ENCODE measurements around the gene TMEM258. TPM values are rescaled to one million over a fixed set of nuclear protein-coding genes. Genes with fewer than 3 reads are reported as not detected.

TMEM258 gene
- total and polyA plus RNA-seq, 2 of the 4 experiments (the other 2 are of a cell fraction): 107 to 280 TPM

DNA sequence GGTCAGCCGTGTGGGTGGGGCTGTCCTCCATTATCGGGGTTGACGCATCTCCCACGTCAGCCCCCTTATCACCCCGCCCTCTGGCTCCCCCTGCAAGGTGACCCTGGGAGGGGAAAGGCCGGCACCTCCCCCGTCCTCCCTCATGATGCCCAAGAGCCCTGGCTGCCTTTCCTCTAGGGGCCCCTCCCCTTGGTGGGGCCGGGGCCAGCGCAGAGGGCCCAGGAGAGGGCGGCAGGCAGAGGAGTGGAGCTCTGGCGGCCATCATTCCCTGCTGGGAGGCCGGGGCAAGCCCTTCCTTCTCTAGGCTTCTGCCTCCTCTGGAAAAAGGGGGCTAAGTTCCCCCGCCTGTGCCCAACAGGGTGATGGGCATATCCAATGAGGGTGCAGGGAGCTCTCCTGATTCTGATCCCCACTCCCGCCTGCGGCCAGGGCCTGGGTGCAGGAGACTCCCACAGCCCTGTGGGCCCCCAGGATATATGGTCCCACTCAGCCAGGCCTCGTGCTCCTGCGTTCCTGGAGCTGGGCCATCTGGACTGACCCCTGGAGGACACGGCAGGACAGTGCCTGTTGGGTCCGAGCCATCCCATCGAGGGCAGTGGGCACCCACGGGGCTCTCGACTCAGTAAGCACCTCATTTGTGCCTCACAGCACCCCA lies 27.7 kb downstream of the TMEM258 start:
- no peak overlapping the region for H2BK5ac ChIP-seq (ENCODE audit: low read depth, low read length, poor library complexity, severe bottlenecking)
- BruUV-seq (replicated peaks): no TSS peak
- H4K20me1 ChIP-seq (ENCODE audit: insufficient read depth, low read length): no peaks in the 10 kb centered on the region
- no peaks in the 10 kb centered on the region for H3K9me3 ChIP-seq (ENCODE audit: control insufficient read depth, insufficient read depth, low read length)
- H3K56ac ChIP-seq (ENCODE audit: extremely low read depth, insufficient read depth, low read length): no peak overlapping the region
- no peak overlapping the region for H4K5ac ChIP-seq (ENCODE audit: low read depth, low read length)
- no peaks in the 10 kb centered on the region; a peak in 1 of 4 replicates for H3K79me1 ChIP-seq (ENCODE audit: low read depth in 1 of 2, low read length in 2 of 2)
- no peak overlapping the region; the same call in 1 of the 2 replicates for H2AK5ac ChIP-seq (ENCODE audit: low read depth, low read length)
- no peak overlapping the region for H2BK15ac ChIP-seq (ENCODE audit: low read depth, low read length)
- WGBS, 2 experiments (ENCODE audit: extremely low coverage in 2 of 2, insufficient read length in 1 of 2): 46% methylated on average over 13 of the region's 22 CpGs; no CpG with 5 or more reads in 1 of the 2 experiments
- TF ChIP-seq MXI1 (IDR thresholded peaks at IDR 0.05; ENCODE audit: borderline replicate concordance, low read depth, low read length) (no peak), MAFK (IDR thresholded peaks at IDR 0.05; ENCODE audit: low read depth, low read length) (no peak)
- no peak overlapping the region for H3K4ac ChIP-seq (ENCODE audit: low read depth, low read length)
- no peak overlapping the region for H3K9ac ChIP-seq (ENCODE audit: low read depth, low read length)
- H3K27ac ChIP-seq (ENCODE audit: insufficient read depth, low read length): no peak overlapping the region
- H4K8ac ChIP-seq (ENCODE audit: low read depth in 2 of 2, low read length in 2 of 2): no peak overlapping the region
- H3K9me1 ChIP-seq (ENCODE audit: insufficient read depth, low read length): no peaks in the 10 kb centered on the region
- H3K23ac ChIP-seq (ENCODE audit: low read depth, low read length): no peak overlapping the region
- POLR2A ChIA-PET (ENCODE audit: unreplicated experiment): no interaction called here
- H4K91ac ChIP-seq (ENCODE audit: insufficient read depth, low read depth, low read length): no peak overlapping the region
- H3K4me1 ChIP-seq (ENCODE audit: control insufficient read depth, insufficient read depth, low read length): peaks cover 7% of the 10 kb centered on the region
- no peaks in the 10 kb centered on the region for H3K36me3 ChIP-seq (ENCODE audit: control insufficient read depth, insufficient read depth, low read length)
- DNase-seq (no peak), ATAC-seq (ENCODE audit: low read depth) (no peak)
- dilution Hi-C loops (cut with HindIII; ENCODE audit: low sequenced_read_pairs, unreplicated experiment) (no loop called here), in situ Hi-C loops (cut with MboI; ENCODE audit: low sequenced_read_pairs) (no loop called here), intact Hi-C loops (cut with micrococcal nuclease) (no loop called here)
- H3K18ac ChIP-seq (ENCODE audit: low read depth, low read length): no peak overlapping the region
- no peak overlapping the region for H3K4me2 ChIP-seq (ENCODE audit: low read depth, low read length)
- no peaks in the 10 kb centered on the region; the same call in 1 of the 2 replicates for H3K27me3 ChIP-seq (ENCODE audit: control insufficient read depth, insufficient read depth, low read length)
- H2BK120ac ChIP-seq (ENCODE audit: low read depth, low read length): no peak overlapping the region
- no peak overlapping the region for H3K4me3 ChIP-seq (ENCODE audit: insufficient read depth, low read depth, low read length)
- no peak overlapping the region for H2BK20ac ChIP-seq (ENCODE audit: low read depth, low read length)
- no peak overlapping the region for H3K14ac ChIP-seq (replicated peaks; ENCODE audit: low read depth, low read length)
- peak overlapping the region; percentile 85 for H2AK9ac ChIP-seq (replicated peaks; ENCODE audit: low read depth, low read length, poor library complexity)
- peak overlapping the region; percentile 1 for H2AFZ ChIP-seq (replicated peaks; ENCODE audit: low read length, poor library complexity)
- CTCF ChIA-PET: interaction anchor here (1.0 kb wide), 1 partner anchor 17 kb away, joined by 3 read pairs; no protein-coding TSS in a partner anchor

Measured in IMR-90 (cell line).